Measurements from ENCODE around the gene PCDHGA6. TPM values are rescaled to one million over a fixed set of nuclear protein-coding genes. Genes with fewer than 3 reads are reported as not detected.
A peak's percentile ranks its signal among the peaks of the same experiment; 100 is the strongest.

PCDHGA6 gene
- total and polyA plus RNA-seq, 5 donors from 2014 or later = not detected

DNA sequence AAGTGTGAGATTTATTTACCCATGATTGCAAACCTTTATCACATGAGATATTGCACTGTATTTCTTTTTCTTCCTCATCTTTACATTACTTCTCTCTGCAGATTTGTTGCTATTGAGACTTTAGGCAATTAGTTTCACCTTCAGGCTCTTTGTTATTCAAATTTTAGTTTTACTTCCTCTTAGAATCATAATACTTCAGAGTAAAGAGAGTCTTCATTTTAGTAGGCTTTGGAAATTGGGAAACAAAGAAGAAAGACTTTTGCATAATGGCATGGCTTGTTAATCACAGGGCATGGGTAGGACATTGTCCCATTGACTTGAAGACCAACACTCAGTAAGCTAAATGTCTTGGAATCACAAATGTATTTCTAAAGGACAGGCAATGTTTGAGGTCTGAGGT, 11.0 kb upstream of the PCDHGA6 start:
- Histone ChIP-seq H3K36me3 (ENCODE audit: control insufficient read depth, insufficient read depth, low read length) (no peaks in the 10 kb centered on the region), H3K27me3 (ENCODE audit: control insufficient read depth, insufficient read depth, low read length) (peaks cover 26% of the 10 kb centered on the region), H3K4me3 (ENCODE audit: low read depth, low read length) (no peak overlapping the region), H3K9me3 (ENCODE audit: control insufficient read depth in 2 of 2, low read length in 2 of 2) (peaks cover 28 to 50% of the 10 kb centered on the region in 2 experiments), H3K27ac (ENCODE audit: insufficient read depth, low read length, poor library complexity, severe bottlenecking) (no peak overlapping the region), H3K4me1 (ENCODE audit: control insufficient read depth, insufficient read depth, low read length, poor library complexity, severe bottlenecking) (no peaks in the 10 kb centered on the region)
- H3K4me3 Mint-ChIP-seq = peak overlapping the region in 1 of 4 donors; percentile 2
- H3K27ac Mint-ChIP-seq = peak overlapping the region in 1 of 3 donors; percentile 56
- ATAC-seq (ENCODE audit: low read depth in 2 of 2) = no peak
- no peak for DNase-seq
- peaks cover 6% of the 10 kb centered on the region for H3K36me3 Mint-ChIP-seq
- peaks cover 62% of the 10 kb centered on the region for H3K27me3 Mint-ChIP-seq
- H3K9me3 Mint-ChIP-seq = peaks cover 0 to 57% (median 15%) of the 10 kb centered on the region in 7 donors
- peaks cover 0 to 5% (median 5%) of the 10 kb centered on the region in 4 donors for H3K4me1 Mint-ChIP-seq

DNA sequence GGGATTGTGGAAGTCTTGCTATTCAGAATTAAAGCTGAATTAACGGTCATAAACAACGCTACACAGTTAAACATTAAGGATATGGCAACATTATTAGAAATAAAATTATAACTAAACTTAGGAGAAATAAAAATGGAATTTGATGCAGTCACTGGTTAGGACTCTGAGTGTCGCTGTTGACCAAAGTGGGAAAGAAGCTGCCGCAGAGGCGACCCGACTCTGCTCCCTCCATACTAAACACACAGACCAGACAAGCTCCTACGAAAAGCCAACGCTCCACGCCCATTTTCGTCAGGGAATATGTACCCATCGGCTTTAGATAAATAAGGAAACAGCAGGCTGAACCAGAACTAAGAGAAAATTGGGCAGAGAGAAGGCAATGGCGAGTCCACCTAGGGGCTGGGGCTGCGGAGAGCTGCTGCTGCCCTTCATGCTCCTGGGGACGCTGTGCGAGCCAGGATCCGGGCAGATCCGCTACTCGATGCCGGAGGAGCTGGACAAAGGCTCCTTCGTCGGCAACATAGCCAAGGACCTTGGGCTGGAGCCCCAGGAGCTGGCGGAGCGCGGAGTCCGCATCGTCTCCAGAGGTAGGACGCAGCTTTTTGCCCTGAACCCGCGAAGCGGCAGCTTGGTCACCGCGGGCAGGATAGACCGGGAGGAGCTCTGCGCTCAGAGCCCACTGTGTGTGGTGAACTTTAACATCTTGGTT, 9.6 kb upstream of the PCDHGA6 start, which contains the start of gene PCDHGA5:
PCDHGA5 (plus strand) TSS at position 211 of the 709 bp plus-strand sequence; CDS start at position 380, 169 bp downstream.
- Mint-ChIP-seq H3K4me1 (peaks cover 0 to 5% (median 2%) of the 10 kb centered on the region in 4 donors), H3K27me3 (peaks cover 60% of the 10 kb centered on the region), H3K36me3 (peaks cover 6% of the 10 kb centered on the region), H3K27ac (no peak within 1 kb of the TSS), H3K9me3 (peaks cover 0 to 51% (median 14%) of the 10 kb centered on the region in 7 donors), H3K4me3 (peak within 1 kb of the TSS in 1 of 4 donors; percentile 52)
- Histone ChIP-seq H3K36me3 (ENCODE audit: control insufficient read depth, insufficient read depth, low read length) (no peaks in the 10 kb centered on the region), H3K27me3 (ENCODE audit: control insufficient read depth, insufficient read depth, low read length) (peaks cover 26% of the 10 kb centered on the region), H3K4me1 (ENCODE audit: control insufficient read depth, insufficient read depth, low read length, poor library complexity, severe bottlenecking) (no peaks in the 10 kb centered on the region), H3K9me3 (ENCODE audit: control insufficient read depth in 2 of 2, low read length in 2 of 2) (peaks cover 34 to 50% of the 10 kb centered on the region in 2 experiments), H3K4me3 (ENCODE audit: low read depth, low read length) (no peak within 1 kb of the TSS), H3K27ac (ENCODE audit: insufficient read depth, low read length, poor library complexity, severe bottlenecking) (no peak within 1 kb of the TSS)
- ATAC-seq (ENCODE audit: low read depth in 2 of 2) (no peak), DNase-seq (no peak)

DNA sequence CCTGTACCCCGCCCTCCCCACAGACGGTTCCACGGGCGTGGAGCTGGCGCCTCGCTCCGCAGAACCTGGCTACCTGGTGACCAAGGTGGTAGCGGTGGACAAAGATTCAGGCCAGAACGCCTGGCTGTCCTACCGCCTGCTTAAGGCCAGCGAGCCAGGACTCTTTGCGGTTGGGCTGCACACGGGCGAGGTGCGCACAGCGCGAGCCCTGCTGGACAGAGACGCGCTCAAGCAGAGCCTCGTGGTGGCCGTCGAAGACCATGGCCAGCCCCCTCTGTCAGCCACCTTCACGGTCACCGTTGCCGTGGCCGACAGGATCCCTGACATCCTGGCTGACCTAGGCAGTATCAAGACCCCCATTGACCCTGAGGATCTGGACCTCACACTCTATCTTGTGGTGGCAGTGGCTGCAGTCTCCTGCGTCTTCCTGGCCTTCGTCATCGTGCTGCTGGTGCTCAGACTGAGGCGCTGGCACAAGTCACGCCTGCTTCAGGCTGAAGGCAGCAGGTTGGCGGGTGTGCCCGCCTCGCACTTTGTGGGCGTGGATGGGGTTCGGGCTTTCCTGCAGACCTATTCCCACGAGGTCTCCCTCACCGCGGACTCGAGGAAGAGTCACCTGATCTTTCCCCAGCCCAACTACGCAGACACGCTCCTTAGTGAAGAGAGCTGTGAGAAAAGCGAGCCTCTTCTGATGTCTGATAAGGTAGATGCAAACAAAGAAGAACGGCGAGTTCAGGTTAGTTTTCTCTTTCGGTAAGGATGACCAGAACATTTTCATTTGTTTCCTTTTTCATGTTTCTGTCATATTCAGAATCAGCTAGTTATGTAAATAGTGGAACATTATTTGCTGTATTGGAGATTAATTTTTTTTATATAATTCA, 7.4 kb upstream of the PCDHGA6 start:
- ATAC-seq (ENCODE audit: low read depth in 2 of 2) = no peak
- peaks cover 0 to 48% (median 11%) of the 10 kb centered on the region in 7 donors for H3K9me3 Mint-ChIP-seq
- H3K27me3 Mint-ChIP-seq = peaks cover 59% of the 10 kb centered on the region
- peaks cover 8% of the 10 kb centered on the region for H3K4me1 ChIP-seq (ENCODE audit: control insufficient read depth, insufficient read depth, low read length, poor library complexity, severe bottlenecking)
- H3K27ac Mint-ChIP-seq = no peak overlapping the region
- no peak for DNase-seq
- H3K36me3 Mint-ChIP-seq = peaks cover 7% of the 10 kb centered on the region
- H3K9me3 ChIP-seq (ENCODE audit: control insufficient read depth in 2 of 2, low read length in 2 of 2) = peaks cover 29 to 48% of the 10 kb centered on the region in 2 experiments
- H3K27me3 ChIP-seq (ENCODE audit: control insufficient read depth, insufficient read depth, low read length) = peaks cover 42% of the 10 kb centered on the region
- H3K27ac ChIP-seq (ENCODE audit: insufficient read depth, low read length, poor library complexity, severe bottlenecking) = no peak overlapping the region
- H3K4me3 ChIP-seq (ENCODE audit: low read depth, low read length) = no peak overlapping the region
- peaks cover 0 to 10% (median 0%) of the 10 kb centered on the region in 4 donors for H3K4me1 Mint-ChIP-seq
- H3K36me3 ChIP-seq (ENCODE audit: control insufficient read depth, insufficient read depth, low read length) = no peaks in the 10 kb centered on the region
- H3K4me3 Mint-ChIP-seq = no peak overlapping the region

DNA sequence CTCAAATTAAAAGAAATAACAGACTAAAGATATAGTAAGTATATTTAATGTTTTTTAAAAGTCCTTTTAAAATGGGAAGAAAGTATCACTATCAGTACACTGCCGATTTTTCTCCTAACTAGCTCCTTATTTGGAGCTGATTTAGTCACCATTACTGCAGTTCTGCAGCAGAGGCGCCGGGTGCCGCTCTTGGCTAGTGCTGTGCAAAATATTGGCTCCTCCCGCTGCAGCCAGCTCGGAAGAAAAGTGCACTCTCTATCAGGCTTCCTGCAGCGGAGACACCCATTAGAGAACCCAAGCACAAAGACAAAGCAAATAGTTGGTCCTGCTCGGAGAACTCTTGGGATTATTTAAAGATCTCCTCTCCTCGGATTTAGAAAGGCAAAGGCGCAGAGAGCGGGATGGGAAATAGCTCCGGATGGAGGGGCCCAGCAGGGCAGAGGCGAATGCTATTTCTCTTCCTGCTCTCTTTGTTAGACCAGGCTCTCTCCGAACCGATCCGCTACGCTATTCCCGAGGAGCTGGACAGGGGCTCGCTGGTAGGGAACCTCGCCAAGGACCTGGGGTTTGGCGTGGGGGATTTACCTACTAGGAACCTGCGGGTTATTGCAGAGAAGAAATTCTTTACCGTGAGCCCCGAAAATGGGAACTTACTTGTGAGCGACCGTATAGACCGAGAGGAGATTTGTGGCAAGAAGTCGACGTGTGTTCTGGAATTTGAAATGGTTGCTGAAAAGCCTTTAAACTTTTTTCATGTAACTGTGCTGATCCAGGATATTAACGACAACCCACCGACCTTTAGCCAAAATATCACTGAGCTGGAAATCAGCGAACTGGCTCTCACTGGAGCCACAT, 3.5 kb upstream of the PCDHGA6 start, which contains the start of gene PCDHGB3:
PCDHGB3 (plus strand) TSS at position 249 of the 855 bp plus-strand sequence; CDS start at position 402, 153 bp downstream.
- Histone ChIP-seq H3K4me1 (ENCODE audit: control insufficient read depth, insufficient read depth, low read length, poor library complexity, severe bottlenecking) (peaks cover 8% of the 10 kb centered on the region), H3K27me3 (ENCODE audit: control insufficient read depth, insufficient read depth, low read length) (peaks cover 39% of the 10 kb centered on the region), H3K4me3 (ENCODE audit: low read depth, low read length) (peak within 1 kb of the TSS; percentile 35), H3K36me3 (ENCODE audit: control insufficient read depth, insufficient read depth, low read length) (no peaks in the 10 kb centered on the region), H3K27ac (ENCODE audit: insufficient read depth, low read length, poor library complexity, severe bottlenecking) (no peak within 1 kb of the TSS), H3K9me3 (ENCODE audit: control insufficient read depth in 2 of 2, low read length in 2 of 2) (peaks cover 29 to 57% of the 10 kb centered on the region in 2 experiments)
- H3K27ac Mint-ChIP-seq = no peak within 1 kb of the TSS
- H3K4me1 Mint-ChIP-seq = peaks cover 0 to 15% (median 2%) of the 10 kb centered on the region in 4 donors
- H3K4me3 Mint-ChIP-seq = peak within 1 kb of the TSS in 3 of 4 donors; percentile 15 to 71 (median 51)
- ATAC-seq (ENCODE audit: low read depth in 2 of 2) = peak; percentile 50 to 59
- peaks cover 61% of the 10 kb centered on the region for H3K27me3 Mint-ChIP-seq
- H3K9me3 Mint-ChIP-seq = peaks cover 0 to 51% (median 14%) of the 10 kb centered on the region in 7 donors
- peak in 1 of 3 donors; percentile 26 for DNase-seq
- H3K36me3 Mint-ChIP-seq = peaks cover 4% of the 10 kb centered on the region

DNA sequence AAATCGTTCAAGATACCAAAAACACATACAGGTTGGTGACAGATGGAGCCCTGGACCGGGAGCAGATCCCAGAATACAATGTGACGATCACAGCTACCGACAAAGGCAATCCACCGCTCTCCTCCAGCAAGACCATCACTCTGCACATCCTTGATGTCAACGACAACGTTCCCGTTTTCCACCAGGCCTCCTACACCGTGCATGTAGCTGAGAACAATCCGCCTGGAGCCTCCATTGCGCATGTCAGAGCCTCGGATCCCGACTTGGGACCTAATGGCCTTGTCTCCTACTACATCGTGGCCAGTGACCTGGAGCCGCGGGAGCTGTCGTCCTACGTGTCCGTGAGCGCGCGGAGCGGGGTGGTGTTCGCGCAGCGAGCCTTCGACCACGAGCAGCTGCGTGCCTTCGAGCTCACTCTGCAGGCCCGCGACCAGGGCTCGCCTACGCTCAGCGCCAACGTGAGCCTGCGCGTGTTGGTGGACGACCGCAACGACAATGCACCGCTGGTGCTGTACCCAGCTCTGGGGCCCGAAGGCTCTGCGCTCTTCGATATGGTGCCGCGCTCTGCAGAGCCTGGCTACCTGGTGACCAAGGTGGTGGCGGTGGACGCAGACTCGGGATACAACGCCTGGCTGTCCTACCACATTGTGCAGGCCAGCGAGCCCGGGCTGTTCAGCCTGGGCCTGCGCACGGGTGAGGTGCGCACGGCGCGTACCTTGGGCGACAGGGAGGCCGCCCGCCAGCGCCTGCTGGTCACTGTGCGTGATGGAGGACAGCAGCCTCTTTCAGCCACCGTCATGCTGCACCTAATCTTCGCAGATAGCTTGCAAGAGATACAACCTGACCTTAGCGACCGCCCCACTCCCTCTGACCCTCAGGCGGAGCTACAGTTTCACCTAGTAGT, 1.9 kb upstream of the PCDHGA6 start:
- Mint-ChIP-seq H3K27ac (no peak overlapping the region), H3K9me3 (peaks cover 0 to 46% (median 11%) of the 10 kb centered on the region in 7 donors), H3K4me3 (no peak overlapping the region), H3K4me1 (peaks cover 0 to 15% (median 2%) of the 10 kb centered on the region in 4 donors), H3K36me3 (peaks cover 4% of the 10 kb centered on the region), H3K27me3 (peaks cover 48% of the 10 kb centered on the region)
- H3K9me3 ChIP-seq (ENCODE audit: control insufficient read depth in 2 of 2, low read length in 2 of 2) = peaks cover 30 to 50% of the 10 kb centered on the region in 2 experiments
- no peak overlapping the region for H3K27ac ChIP-seq (ENCODE audit: insufficient read depth, low read length, poor library complexity, severe bottlenecking)
- peaks cover 37% of the 10 kb centered on the region for H3K27me3 ChIP-seq (ENCODE audit: control insufficient read depth, insufficient read depth, low read length)
- ATAC-seq (ENCODE audit: low read depth in 2 of 2) (no peak), DNase-seq (no peak)
- H3K36me3 ChIP-seq (ENCODE audit: control insufficient read depth, insufficient read depth, low read length) = no peaks in the 10 kb centered on the region
- H3K4me3 ChIP-seq (ENCODE audit: low read depth, low read length) = no peak overlapping the region
- H3K4me1 ChIP-seq (ENCODE audit: control insufficient read depth, insufficient read depth, low read length, poor library complexity, severe bottlenecking) = peaks cover 8% of the 10 kb centered on the region

DNA sequence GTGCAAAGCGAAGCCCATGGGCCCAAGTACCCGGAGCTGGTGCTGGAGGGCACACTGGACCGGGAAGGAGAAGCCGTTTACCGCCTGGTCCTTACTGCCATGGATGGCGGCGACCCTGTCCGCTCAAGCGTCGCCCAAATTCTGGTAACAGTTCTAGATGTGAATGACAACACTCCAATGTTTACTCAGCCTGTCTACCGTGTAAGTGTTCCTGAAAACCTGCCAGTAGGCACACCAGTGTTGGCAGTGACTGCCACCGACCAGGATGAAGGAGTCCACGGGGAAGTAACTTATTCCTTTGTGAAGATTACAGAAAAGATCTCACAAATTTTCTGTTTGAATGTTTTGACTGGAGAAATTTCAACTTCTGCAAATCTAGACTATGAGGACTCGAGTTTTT, 936 bp downstream of the PCDHGA6 start:
- peaks cover 28 to 58% of the 10 kb centered on the region in 2 experiments for H3K9me3 ChIP-seq (ENCODE audit: control insufficient read depth in 2 of 2, low read length in 2 of 2)
- H3K4me3 ChIP-seq (ENCODE audit: low read depth, low read length) = no peak overlapping the region
- Mint-ChIP-seq H3K27ac (no peak overlapping the region), H3K27me3 (peaks cover 52% of the 10 kb centered on the region), H3K4me1 (peaks cover 0 to 14% (median 2%) of the 10 kb centered on the region in 4 donors), H3K4me3 (no peak overlapping the region), H3K9me3 (peaks cover 0 to 60% (median 11%) of the 10 kb centered on the region in 7 donors), H3K36me3 (peaks cover 4% of the 10 kb centered on the region)
- ATAC-seq (ENCODE audit: low read depth in 2 of 2) (no peak), DNase-seq (no peak)
- no peaks in the 10 kb centered on the region for H3K36me3 ChIP-seq (ENCODE audit: control insufficient read depth, insufficient read depth, low read length)
- H3K4me1 ChIP-seq (ENCODE audit: control insufficient read depth, insufficient read depth, low read length, poor library complexity, severe bottlenecking) = peaks cover 8% of the 10 kb centered on the region
- peaks cover 34% of the 10 kb centered on the region for H3K27me3 ChIP-seq (ENCODE audit: control insufficient read depth, insufficient read depth, low read length)
- H3K27ac ChIP-seq (ENCODE audit: insufficient read depth, low read length, poor library complexity, severe bottlenecking) = no peak overlapping the region

Measured in CD4-positive, CD25-positive, alpha-beta regulatory T cell (primary cell).